Heart right ventricle (tissue), 16 donors: Measurements from ENCODE around the gene OCA2. TPM values are rescaled to one million over a fixed set of nuclear protein-coding genes. Genes with fewer than 3 reads are reported as not detected.

ENCODE experiments used
- ATAC-seq, 8 donors: fragments of 200-7000 bp; cut with Tn5 transposase; one replicate each; pipeline ENCODE4 v1.9.1; 2020; ENCODE audit warnings: mild to moderate bottlenecking in 8 of 8, moderate library complexity in 8 of 8, moderate number of reproducible peaks in 1 of 8
- DNase-seq, 2 donors: peaks; one replicate each; pipeline ENCODE4 v3.0.0-alpha.2; 2020
- H3K27ac ChIP-seq, 10 donors: fragments of 200-600 bp; sonication (generic) in 2 of 10; one replicate each; pipeline versions ENCODE4 v1.5.0 to v1.8.0; 2020 to 2022; ENCODE audit warnings: mild to moderate bottlenecking in 3 of 10
- H3K27me3 ChIP-seq, 7 donors: fragments of 200-600 bp; one replicate each; pipeline ENCODE4 v1.8.0; 2021 to 2022; ENCODE audit warnings: mild to moderate bottlenecking in 2 of 7
- H3K36me3 ChIP-seq, 9 donors: fragments of 200-600 bp; sonication (generic) in 1 of 9; one replicate each; pipeline versions ENCODE4 v1.5.0 to v1.8.0; 2020 to 2022; ENCODE audit warnings: mild to moderate bottlenecking in 2 of 9
- H3K4me1 ChIP-seq, 9 donors: fragments of 200-600 bp; sonication (generic) in 1 of 9; one replicate each; pipeline versions ENCODE4 v1.5.0 to v1.8.0; 2020 to 2022; ENCODE audit warnings: mild to moderate bottlenecking in 4 of 9
- H3K4me3 ChIP-seq, 10 donors: fragments of 200-600 bp; sonication (generic) in 2 of 10; one replicate each; pipeline versions ENCODE4 v1.5.0 to v1.8.0; 2020 to 2022; ENCODE audit warnings: mild to moderate bottlenecking in 7 of 10, moderate library complexity in 2 of 10
- H3K9me3 ChIP-seq, 11 donors: fragments of 200-600 bp in 10 of 11; sonication (generic) in 2 of 11; one replicate each; pipeline versions ENCODE4 v1.5.0 to v1.8.0; 2013 to 2022; ENCODE audit warnings: mild to moderate bottlenecking in 2 of 11, control low read depth in 1 of 11, moderate library complexity in 1 of 11
- WGBS, 2 donors: extraction: QIAGEN DNeasy Blood & Tissue Kit; methylation state at CpG; one replicate each; pipeline ENCODE4 v1.1.7; 2013; ENCODE audit warnings: inconsistent platforms in 1 of 2; 5-methylcytosine and 5-hydroxymethylcytosine counted together
- intact Hi-C, 10 donors: fragments of 100-400 bp; cut with DNase I; formaldehyde crosslinking; loops; one replicate each; pipeline versions ENCODE4 v1.11.1 to v1.14.2; 2022
- polyA plus RNA-seq, 2 donors: library from polyadenylated mRNA; stranded (reverse); fragments of 200-250 nt; gene quantifications; one replicate each; pipeline ENCODE4 v1.2.3, GENCODE V29; 2013
- total RNA-seq, 10 donors: library from RNA; stranded (reverse); fragmentation: NEBNext Ultra II Directional in 3 of 10; extraction: Animal tissue kit (Norgen Biotek cat#: 25700) in 3 of 10; gene quantifications; one replicate each; pipeline versions ENCODE4 v1.2.1 to v1.2.4, GENCODE V29; 2021 to 2023
- TF ChIP-seq, protein P1 (sequence below), 9 donors: fragments of 200-600 bp; sonication (generic) in 2 of 9; IDR thresholded peaks; one replicate each; pipeline versions ENCODE4 v1.5.0 to v1.8.0; 2021 to 2022; ENCODE audit warnings: antibody characterized with exemption in 9 of 9, mild to moderate bottlenecking in 5 of 9, moderate library complexity in 1 of 9
- donor health status: Arrhythmogenic right ventricular cardiomyopathy.
- donor health status: ischemic (EF 13 %, LVEDD 7.1; RV severe dilation, severe dysfunction).
- donor health status: healthy with polysubstance abuse.
- donor health status: DM: no; HTN: yes; CAD: no.
- donor health status: DM: no; HTN: no; CAD: no.
- donor health status: ischemic (EF 25% LVEDD 6.9; RV normal size, moderate dysfunction).
- donor health status: ischemic (EF 25% LVEDD 5.7; RV mildly dilated, moderate dysfunction).
- donor health status: healthy.
- donor health status: DM: yes; HTN: yes; CAD: no.
- donor health status: Ischemic cardiomyopathy.
- donor health status: ischemic (EF 35%, LVEDD 5.7; RV mildly dilated, moderate dysfunction).
- donor health status: nonischemic (EF 11% LVEDD 7.7; RV severe dilation, severe dysfunction).
- donor health status: DM: yes; HTN: yes; CAD: no.
- donor health status: PGD.
- donor health status: ischemic (EF 29% LVEDD 5.4; RV normal size, mild dysfunction).
- donor health status: nonischemic (EF 23%, LVEDD 6.1; RV moderate dilation, normal function).

OCA2 gene
- total and polyA plus RNA-seq, 12 donors: 0.04 to 0.32 (median 0.17) TPM; not detected in 6

DNA sequence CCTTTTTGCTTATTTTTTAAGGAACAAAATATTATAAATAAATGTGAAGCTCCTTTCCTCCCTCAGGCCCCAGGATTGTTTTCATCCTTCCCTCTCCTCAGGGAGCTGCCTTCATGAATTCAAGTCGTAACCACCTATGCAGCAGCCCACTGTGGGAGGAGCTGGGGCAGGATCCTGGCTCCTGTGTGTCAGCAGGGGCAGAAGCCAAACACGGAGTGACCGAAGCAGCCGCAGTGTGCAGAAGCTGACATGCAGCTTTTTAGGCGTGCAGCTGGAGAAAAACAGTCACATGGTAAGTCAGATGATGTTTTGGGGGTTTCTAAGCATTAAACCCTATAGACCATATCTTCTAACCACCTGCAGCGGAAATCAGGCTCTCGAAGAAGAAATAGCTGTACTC is 231.3 kb downstream of the OCA2 start:
- TF ChIP-seq, protein P1, sequence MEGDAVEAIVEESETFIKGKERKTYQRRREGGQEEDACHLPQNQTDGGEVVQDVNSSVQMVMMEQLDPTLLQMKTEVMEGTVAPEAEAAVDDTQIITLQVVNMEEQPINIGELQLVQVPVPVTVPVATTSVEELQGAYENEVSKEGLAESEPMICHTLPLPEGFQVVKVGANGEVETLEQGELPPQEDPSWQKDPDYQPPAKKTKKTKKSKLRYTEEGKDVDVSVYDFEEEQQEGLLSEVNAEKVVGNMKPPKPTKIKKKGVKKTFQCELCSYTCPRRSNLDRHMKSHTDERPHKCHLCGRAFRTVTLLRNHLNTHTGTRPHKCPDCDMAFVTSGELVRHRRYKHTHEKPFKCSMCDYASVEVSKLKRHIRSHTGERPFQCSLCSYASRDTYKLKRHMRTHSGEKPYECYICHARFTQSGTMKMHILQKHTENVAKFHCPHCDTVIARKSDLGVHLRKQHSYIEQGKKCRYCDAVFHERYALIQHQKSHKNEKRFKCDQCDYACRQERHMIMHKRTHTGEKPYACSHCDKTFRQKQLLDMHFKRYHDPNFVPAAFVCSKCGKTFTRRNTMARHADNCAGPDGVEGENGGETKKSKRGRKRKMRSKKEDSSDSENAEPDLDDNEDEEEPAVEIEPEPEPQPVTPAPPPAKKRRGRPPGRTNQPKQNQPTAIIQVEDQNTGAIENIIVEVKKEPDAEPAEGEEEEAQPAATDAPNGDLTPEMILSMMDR (IDR thresholded peaks at IDR 0.05): no peak
- Histone ChIP-seq H3K27me3 (peaks cover 0 to 9% (median 3%) of the 10 kb centered on the region in 7 donors), H3K4me3 (no peak overlapping the region), H3K27ac (no peak overlapping the region), H3K36me3 (no peaks in the 10 kb centered on the region), H3K4me1 (no peaks in the 10 kb centered on the region), H3K9me3 (no peaks in the 10 kb centered on the region)
- 65 to 69% methylated on average over 7 of the region's 7 CpGs for WGBS, 2 donors
- no peak for DNase-seq
- intact Hi-C loops: no loop called here
- peak in 1 of 8 donors; percentile 21 for ATAC-seq

DNA sequence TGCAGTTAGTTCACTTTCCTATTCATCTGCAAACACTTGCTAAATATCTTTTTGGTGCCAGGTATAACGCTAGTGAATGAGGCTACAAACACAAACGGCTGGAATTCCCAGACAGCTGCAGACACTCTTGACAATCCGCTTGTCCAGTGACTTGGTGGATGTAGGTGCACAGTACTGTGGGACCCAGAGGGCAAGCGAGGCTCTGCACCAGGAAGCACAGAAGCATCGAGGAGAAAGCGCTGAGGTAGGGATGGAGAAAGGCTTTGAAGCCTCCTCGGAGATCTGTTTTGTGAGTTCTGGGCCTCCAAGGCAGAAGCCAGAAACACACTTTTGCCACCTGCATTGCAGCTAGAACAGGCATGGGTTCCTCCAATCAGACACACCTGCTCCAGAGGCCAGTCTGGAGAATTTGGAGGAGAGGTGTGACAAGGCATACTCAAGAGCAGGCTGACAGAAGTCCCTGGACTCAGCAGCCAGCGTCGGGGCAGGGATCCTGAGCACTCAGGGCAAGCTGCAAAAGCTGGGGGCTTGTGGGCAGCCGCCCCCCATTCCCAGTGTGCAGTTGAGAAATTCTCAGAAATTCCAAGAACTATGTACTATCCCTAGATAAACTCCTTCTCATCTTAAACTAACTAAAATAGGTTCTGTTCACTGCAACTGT is 232.5 kb downstream of the OCA2 start:
- Histone ChIP-seq H3K27ac (no peak overlapping the region), H3K27me3 (peaks cover 0 to 9% (median 3%) of the 10 kb centered on the region in 7 donors), H3K4me3 (no peak overlapping the region), H3K4me1 (no peaks in the 10 kb centered on the region), H3K9me3 (no peaks in the 10 kb centered on the region), H3K36me3 (no peaks in the 10 kb centered on the region)
- DNase-seq (no peak), ATAC-seq (no peak)
- WGBS, 2 donors: 70 to 74% methylated on average over 10 of the region's 10 CpGs
- intact Hi-C loops: no loop called here
- TF ChIP-seq, protein P1 (IDR thresholded peaks at IDR 0.05): no peak

DNA sequence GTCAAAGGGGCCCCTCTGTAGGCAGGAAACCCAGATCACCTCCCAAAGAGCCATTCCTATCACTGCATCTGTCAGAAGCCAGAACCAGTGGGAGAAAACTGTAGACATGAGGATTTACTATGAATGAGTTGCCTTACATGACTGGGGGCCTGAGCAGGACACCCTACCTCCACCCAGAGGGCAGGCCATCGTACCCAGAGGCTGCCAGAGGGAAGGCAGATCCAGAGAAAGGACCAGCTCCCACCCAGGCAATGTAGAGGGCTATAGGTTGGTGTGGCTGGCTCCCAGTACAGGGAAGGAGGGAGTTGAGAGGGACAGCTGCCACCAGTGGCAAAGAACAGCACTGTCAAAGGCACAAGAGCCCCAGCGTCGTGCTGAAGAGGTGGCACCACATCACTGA is 233.2 kb downstream of the OCA2 start:
- no peak for DNase-seq
- no peak overlapping the region for H3K4me3 ChIP-seq
- TF ChIP-seq, protein P1 (IDR thresholded peaks at IDR 0.05): no peak
- H3K27ac ChIP-seq: no peak overlapping the region
- ATAC-seq: no peak
- no peaks in the 10 kb centered on the region for H3K4me1 ChIP-seq
- WGBS, 2 donors: 56 to 62% methylated on average over 3 of the region's 3 CpGs
- no peaks in the 10 kb centered on the region for H3K9me3 ChIP-seq
- intact Hi-C loops: no loop called here
- no peaks in the 10 kb centered on the region for H3K36me3 ChIP-seq
- peaks cover 0 to 9% (median 3%) of the 10 kb centered on the region in 7 donors for H3K27me3 ChIP-seq

DNA sequence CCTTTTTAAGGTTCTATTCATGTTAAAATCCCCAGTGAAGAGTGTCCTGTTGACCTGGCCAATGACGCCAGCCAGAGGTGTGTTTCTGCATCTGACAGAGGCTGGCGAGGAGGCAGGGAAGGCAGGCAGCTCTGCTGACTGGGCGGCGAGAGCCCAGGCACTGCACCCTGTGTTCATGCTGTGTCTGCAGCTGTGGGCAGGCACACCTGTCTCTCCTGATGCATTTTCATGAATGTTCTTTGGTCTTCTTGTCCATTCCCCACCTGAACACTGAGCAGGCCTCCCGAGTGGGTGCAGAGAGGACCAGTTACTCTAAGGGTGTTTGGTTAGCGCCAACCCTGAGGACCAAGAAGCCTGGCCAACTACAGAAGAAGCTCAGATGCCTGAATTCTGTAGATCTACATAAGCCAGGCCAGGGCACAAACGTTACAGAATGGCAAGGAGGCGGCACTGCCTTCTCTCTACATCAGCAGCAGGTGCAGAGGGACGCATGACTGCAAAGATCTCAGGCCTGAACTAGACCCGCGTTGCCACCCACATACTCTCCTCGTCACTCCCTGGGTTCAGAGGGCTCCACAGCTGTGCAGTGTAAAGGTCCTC is 233.7 kb downstream of the OCA2 start:
- peaks cover 0 to 9% (median 3%) of the 10 kb centered on the region in 7 donors for H3K27me3 ChIP-seq
- H3K4me1 ChIP-seq: no peaks in the 10 kb centered on the region
- intact Hi-C loops: no loop called here
- WGBS, 2 donors: 76 to 83% methylated on average over 12 of the region's 12 CpGs
- no peak for ATAC-seq
- TF ChIP-seq, protein P1 (IDR thresholded peaks at IDR 0.05): no peak
- no peak for DNase-seq
- no peaks in the 10 kb centered on the region for H3K9me3 ChIP-seq
- no peaks in the 10 kb centered on the region for H3K36me3 ChIP-seq
- no peak overlapping the region for H3K4me3 ChIP-seq
- H3K27ac ChIP-seq: no peak overlapping the region
